ENCODE data around the gene ANKRD53. TPM values are rescaled to one million over a fixed set of nuclear protein-coding genes. Genes with fewer than 3 reads are reported as not detected.
A peak's percentile ranks its signal among the peaks of the same experiment; 100 is the strongest.

Gene ANKRD53
- total RNA-seq, 2 donors from 2014 or later, result 0.24 to 0.97 TPM

DNA sequence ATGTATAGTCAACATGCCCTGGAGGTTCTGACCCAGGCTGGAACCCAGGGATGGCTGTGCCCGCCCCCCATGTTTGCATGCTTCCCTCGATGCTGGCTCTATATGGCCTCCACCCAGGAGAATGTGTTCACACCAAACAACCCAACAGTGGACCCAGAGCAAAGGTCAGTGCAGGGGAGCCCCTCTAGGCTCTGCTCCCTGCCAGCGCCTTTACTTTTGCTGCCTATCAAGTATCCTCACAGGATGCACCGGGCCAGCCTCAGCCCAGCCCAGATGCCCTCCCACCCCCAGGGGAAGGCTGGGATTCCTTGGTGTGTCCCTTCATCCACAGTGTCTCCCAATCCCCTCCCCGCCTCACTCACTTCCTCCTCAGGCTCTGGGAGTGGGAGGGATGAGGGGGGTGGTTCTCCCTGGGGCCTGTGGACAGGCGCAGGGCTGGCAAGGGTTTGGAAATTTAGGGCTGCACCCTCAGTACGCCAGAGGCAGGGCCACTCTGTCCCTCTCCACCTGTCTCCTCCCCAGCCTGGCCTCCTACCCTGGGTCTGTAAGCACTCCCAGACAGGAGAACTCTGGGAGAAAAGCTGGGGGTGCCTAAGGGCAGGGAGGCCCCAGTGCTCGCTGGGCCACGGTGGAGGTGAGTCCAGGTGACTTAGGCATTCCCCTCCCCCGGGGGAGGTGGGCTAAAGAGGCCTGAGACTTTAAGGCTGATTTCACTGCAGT lies 40.4 kb upstream of the ANKRD53 start:
- H3K9me3 Mint-ChIP-seq, result no peaks in the 10 kb centered on the region
- no peaks in the 10 kb centered on the region for H3K36me3 Mint-ChIP-seq (ENCODE audit: low read depth)
- Histone ChIP-seq H3K9me3 (ENCODE audit: control insufficient read depth, low read length) (no peaks in the 10 kb centered on the region), H3K27ac (ENCODE audit: low read depth, low read length) (no peak overlapping the region), H3K9ac (ENCODE audit: extremely low read depth, low read length, poor library complexity, severe bottlenecking) (no peak overlapping the region), H3K27me3 (ENCODE audit: control insufficient read depth, insufficient read depth, low read length, poor library complexity, severe bottlenecking) (peaks cover 45% of the 10 kb centered on the region), H3K4me3 (ENCODE audit: low read length) (no peak overlapping the region), H3K36me3 (ENCODE audit: control insufficient read depth, insufficient read depth, low read length) (no peaks in the 10 kb centered on the region), H3K4me1 (ENCODE audit: control insufficient read depth, insufficient read depth, low read length) (peaks cover 7% of the 10 kb centered on the region)
- H3K27me3 Mint-ChIP-seq (ENCODE audit: insufficient read depth), result peaks cover 69% of the 10 kb centered on the region
- WGBS, 2 experiments (ENCODE audit: insufficient coverage in 1 of 2, insufficient read length in 1 of 2), result 63 to 74% methylated on average over 3 to 9 of the region's 10 CpGs
- H3K27ac Mint-ChIP-seq, result no peak overlapping the region
- peak; percentile 63 for DNase-seq
- H3K4me3 Mint-ChIP-seq, result peak overlapping the region; percentile 40
- TF ChIP-seq, protein P1, sequence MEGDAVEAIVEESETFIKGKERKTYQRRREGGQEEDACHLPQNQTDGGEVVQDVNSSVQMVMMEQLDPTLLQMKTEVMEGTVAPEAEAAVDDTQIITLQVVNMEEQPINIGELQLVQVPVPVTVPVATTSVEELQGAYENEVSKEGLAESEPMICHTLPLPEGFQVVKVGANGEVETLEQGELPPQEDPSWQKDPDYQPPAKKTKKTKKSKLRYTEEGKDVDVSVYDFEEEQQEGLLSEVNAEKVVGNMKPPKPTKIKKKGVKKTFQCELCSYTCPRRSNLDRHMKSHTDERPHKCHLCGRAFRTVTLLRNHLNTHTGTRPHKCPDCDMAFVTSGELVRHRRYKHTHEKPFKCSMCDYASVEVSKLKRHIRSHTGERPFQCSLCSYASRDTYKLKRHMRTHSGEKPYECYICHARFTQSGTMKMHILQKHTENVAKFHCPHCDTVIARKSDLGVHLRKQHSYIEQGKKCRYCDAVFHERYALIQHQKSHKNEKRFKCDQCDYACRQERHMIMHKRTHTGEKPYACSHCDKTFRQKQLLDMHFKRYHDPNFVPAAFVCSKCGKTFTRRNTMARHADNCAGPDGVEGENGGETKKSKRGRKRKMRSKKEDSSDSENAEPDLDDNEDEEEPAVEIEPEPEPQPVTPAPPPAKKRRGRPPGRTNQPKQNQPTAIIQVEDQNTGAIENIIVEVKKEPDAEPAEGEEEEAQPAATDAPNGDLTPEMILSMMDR (conservative IDR thresholded peaks at IDR 0.05), result no peak
- peaks cover 29% of the 10 kb centered on the region for H3K4me1 Mint-ChIP-seq

DNA sequence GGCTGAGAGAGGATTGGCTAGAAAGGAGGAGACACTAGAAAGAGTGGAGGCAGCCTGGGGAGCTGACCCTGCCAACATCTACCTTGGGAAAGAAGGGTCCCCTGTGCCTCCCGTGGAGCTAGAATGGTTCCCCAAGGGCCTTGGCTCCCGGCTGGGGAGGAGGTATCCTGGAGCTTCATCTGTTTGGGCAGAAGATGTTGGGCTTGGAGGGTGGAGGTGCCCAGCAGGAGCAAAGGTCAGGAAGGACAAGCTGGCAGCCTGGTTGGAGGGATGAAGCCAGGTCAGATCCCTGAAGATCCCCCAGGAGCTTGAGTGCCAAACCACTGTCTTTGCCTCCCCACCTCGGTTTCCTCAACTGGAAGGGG lies 39.9 kb upstream of the ANKRD53 start:
- peaks cover 65% of the 10 kb centered on the region for H3K27me3 Mint-ChIP-seq (ENCODE audit: insufficient read depth)
- Histone ChIP-seq H3K9ac (ENCODE audit: extremely low read depth, low read length, poor library complexity, severe bottlenecking) (no peak overlapping the region), H3K4me1 (ENCODE audit: control insufficient read depth, insufficient read depth, low read length) (peaks cover 10% of the 10 kb centered on the region), H3K27ac (ENCODE audit: low read depth, low read length) (no peak overlapping the region), H3K9me3 (ENCODE audit: control insufficient read depth, low read length) (no peaks in the 10 kb centered on the region), H3K27me3 (ENCODE audit: control insufficient read depth, insufficient read depth, low read length, poor library complexity, severe bottlenecking) (peaks cover 47% of the 10 kb centered on the region), H3K4me3 (ENCODE audit: low read length) (no peak overlapping the region), H3K36me3 (ENCODE audit: control insufficient read depth, insufficient read depth, low read length) (no peaks in the 10 kb centered on the region)
- H3K27ac Mint-ChIP-seq, result no peak overlapping the region
- H3K36me3 Mint-ChIP-seq (ENCODE audit: low read depth), result no peaks in the 10 kb centered on the region
- no peaks in the 10 kb centered on the region for H3K9me3 Mint-ChIP-seq
- 47 to 63% methylated on average over 2 to 3 of the region's 3 CpGs for WGBS, 2 experiments (ENCODE audit: insufficient coverage in 1 of 2, insufficient read length in 1 of 2)
- peak overlapping the region; percentile 40 for H3K4me3 Mint-ChIP-seq
- no peak for DNase-seq
- peaks cover 29% of the 10 kb centered on the region for H3K4me1 Mint-ChIP-seq
- TF ChIP-seq, protein P1 (conservative IDR thresholded peaks at IDR 0.05), result no peak

DNA sequence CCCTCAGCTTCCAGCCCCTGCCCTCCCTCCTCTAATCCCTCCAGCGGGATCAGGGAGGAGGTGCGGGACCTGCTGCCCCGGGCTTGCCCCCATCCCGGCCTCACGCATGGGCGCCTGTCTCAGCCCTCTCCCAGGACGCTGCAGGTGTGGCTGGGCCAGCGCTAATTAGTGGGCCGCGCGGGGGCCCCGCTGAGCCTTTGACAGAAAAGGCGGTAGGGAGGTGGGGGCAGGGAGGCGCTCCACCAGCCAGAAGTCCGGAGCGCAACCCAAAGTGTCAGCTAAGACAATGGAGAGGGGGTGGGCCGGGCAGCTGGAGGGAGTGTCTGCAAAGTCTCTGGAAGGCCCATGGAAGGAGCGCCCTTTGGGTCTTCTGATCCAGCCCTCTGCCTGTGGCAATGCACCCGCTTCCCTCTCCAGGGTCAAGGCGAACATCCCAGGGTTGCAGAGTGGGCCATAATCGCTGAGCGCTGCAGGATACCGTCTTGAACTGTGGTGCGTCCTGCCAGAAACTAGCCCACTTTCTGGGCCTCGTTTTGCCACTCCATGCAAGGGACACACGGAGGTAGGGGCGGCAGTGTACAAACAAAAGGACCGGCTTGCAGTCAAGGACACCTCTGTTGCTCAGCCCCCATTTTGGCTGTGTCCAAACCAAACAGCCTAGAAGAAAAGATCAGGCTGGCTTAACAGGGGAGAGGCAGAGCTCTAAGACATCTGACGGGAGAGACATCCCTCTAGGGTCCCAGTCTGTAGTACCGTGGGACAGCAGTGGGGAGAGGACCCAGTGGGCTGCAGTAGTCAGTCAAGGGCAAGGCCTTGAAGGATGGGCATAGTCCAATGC lies 39.2 kb upstream of the ANKRD53 start:
- no peak overlapping the region for H3K27ac Mint-ChIP-seq
- peak; percentile 87 for DNase-seq
- H3K9me3 ChIP-seq (ENCODE audit: control insufficient read depth, low read length), result no peaks in the 10 kb centered on the region
- no peaks in the 10 kb centered on the region for H3K9me3 Mint-ChIP-seq
- no peak overlapping the region for H3K4me3 ChIP-seq (ENCODE audit: low read length)
- H3K27ac ChIP-seq (ENCODE audit: low read depth, low read length), result no peak overlapping the region
- peaks cover 69% of the 10 kb centered on the region for H3K27me3 Mint-ChIP-seq (ENCODE audit: insufficient read depth)
- peak overlapping the region; percentile 40 for H3K4me3 Mint-ChIP-seq
- H3K27me3 ChIP-seq (ENCODE audit: control insufficient read depth, insufficient read depth, low read length, poor library complexity, severe bottlenecking), result peaks cover 47% of the 10 kb centered on the region
- WGBS, 2 experiments (ENCODE audit: insufficient coverage in 1 of 2, insufficient read length in 1 of 2), result 18 to 25% methylated on average over 10 to 30 of the region's 30 CpGs
- TF ChIP-seq, protein P1 (conservative IDR thresholded peaks at IDR 0.05), result no peak
- H3K4me1 Mint-ChIP-seq, result peaks cover 29% of the 10 kb centered on the region
- no peak overlapping the region for H3K9ac ChIP-seq (ENCODE audit: extremely low read depth, low read length, poor library complexity, severe bottlenecking)
- H3K4me1 ChIP-seq (ENCODE audit: control insufficient read depth, insufficient read depth, low read length), result peaks cover 10% of the 10 kb centered on the region
- H3K36me3 Mint-ChIP-seq (ENCODE audit: low read depth), result no peaks in the 10 kb centered on the region
- H3K36me3 ChIP-seq (ENCODE audit: control insufficient read depth, insufficient read depth, low read length), result no peaks in the 10 kb centered on the region

Measured in endodermal cell (in vitro differentiated cells).